ENCODE measurements around the gene SPPL2C.

DNA sequence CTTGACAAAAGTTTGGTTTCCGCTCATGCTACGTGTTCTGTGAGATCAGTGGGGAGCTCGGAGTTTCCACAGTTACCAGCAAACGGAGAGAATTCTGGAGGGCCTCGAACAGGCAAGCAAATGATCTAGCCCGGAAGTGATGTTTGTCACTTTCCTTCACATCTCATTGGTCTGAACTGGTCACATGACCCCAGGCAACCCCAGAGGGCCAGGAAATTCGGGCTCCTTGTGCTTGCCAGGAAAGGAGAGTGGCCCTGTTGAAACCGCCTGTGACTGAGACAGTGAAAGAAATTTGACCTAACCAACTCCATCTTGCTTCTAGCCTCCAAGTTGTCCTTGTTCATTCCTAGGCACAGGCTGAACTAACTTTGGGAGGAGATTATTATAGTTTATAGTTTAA is 23.0 kb downstream of the SPPL2C start:
- TF ChIP-seq, protein P1, sequence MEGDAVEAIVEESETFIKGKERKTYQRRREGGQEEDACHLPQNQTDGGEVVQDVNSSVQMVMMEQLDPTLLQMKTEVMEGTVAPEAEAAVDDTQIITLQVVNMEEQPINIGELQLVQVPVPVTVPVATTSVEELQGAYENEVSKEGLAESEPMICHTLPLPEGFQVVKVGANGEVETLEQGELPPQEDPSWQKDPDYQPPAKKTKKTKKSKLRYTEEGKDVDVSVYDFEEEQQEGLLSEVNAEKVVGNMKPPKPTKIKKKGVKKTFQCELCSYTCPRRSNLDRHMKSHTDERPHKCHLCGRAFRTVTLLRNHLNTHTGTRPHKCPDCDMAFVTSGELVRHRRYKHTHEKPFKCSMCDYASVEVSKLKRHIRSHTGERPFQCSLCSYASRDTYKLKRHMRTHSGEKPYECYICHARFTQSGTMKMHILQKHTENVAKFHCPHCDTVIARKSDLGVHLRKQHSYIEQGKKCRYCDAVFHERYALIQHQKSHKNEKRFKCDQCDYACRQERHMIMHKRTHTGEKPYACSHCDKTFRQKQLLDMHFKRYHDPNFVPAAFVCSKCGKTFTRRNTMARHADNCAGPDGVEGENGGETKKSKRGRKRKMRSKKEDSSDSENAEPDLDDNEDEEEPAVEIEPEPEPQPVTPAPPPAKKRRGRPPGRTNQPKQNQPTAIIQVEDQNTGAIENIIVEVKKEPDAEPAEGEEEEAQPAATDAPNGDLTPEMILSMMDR (IDR thresholded peaks at IDR 0.05): no peak
- no peak for TF ChIP-seq POLR2A (IDR thresholded peaks at IDR 0.05)
